GM21360 (cell line): ENCODE results near the gene ANKS4B.
"Not testable (repeated sequence)": the region's sequence is repeated elsewhere in the genome, so short reads cannot be mapped to it uniquely, and the experiment has no call there.

ENCODE experiments used
- ATAC-seq: cut with Tn5 transposase; IDR thresholded peaks from one replicate; pipeline ENCODE4 v1.9.1; 2021; ENCODE audit warnings: mild to moderate bottlenecking, moderate library complexity; ENCODE audit not compliant: unreplicated experiment

The ANKS4B gene

GRCh38 chr16:21218153-21218552 lies 15.3 kb upstream of the ANKS4B start:
- ATAC-seq = no peak

- ATAC-seq = no peak
Measured at GRCh38 chr16:21219551-21219950, 13.9 kb upstream of the ANKS4B start.

GRCh38 chr16:21222495-21223337 lies 10.8 kb upstream of the ANKS4B start:
- no peak for ATAC-seq

- no peak for ATAC-seq
Measured at GRCh38 chr16:21223787-21224186, 9.7 kb upstream of the ANKS4B start.

- ATAC-seq = no peak
Measured at GRCh38 chr16:21224800-21225199, 8.7 kb upstream of the ANKS4B start.

- ATAC-seq = no peak
Measured at GRCh38 chr16:21226749-21227148, 6.8 kb upstream of the ANKS4B start.

GRCh38 chr16:21227866-21228265 lies 5.6 kb upstream of the ANKS4B start:
- no peak for ATAC-seq

GRCh38 chr16:21228361-21228872 lies 5.1 kb upstream of the ANKS4B start:
- no peak for ATAC-seq

GRCh38 chr16:21233045-21233520 lies 416 bp upstream of the ANKS4B start:
- no peak for ATAC-seq

- no peak for ATAC-seq
Measured at GRCh38 chr16:21235199-21235585, 1.7 kb downstream of the ANKS4B start.

- ATAC-seq = no peak
Measured at GRCh38 chr16:21236831-21237230, 3.3 kb downstream of the ANKS4B start.

GRCh38 chr16:21239646-21240045 lies 6.1 kb downstream of the ANKS4B start:
- no peak for ATAC-seq

GRCh38 chr16:21242756-21243155 lies 9.3 kb downstream of the ANKS4B start:
- no peak for ATAC-seq

GRCh38 chr16:21244518-21245215 lies 11.2 kb downstream of the ANKS4B start:
- ATAC-seq = no peak

- not testable (repeated sequence) for ATAC-seq
Measured at GRCh38 chr16:21248179-21248578, 14.7 kb downstream of the ANKS4B start.

GRCh38 chr16:21250072-21250923 lies 16.8 kb downstream of the ANKS4B start:
- no peak for ATAC-seq

- ATAC-seq = no peak
Measured at GRCh38 chr16:21253470-21253869, 20.0 kb downstream of the ANKS4B start.

- ATAC-seq = no peak
Measured at GRCh38 chr16:21256636-21257035, 23.1 kb downstream of the ANKS4B start.

- no peak for ATAC-seq
Measured at GRCh38 chr16:21257284-21257683, 23.8 kb downstream of the ANKS4B start.

- ATAC-seq = no peak
Measured at GRCh38 chr16:21260870-21261791, 27.6 kb downstream of the ANKS4B start.
